GM23338 (cell line): ENCODE measurements around the gene LORICRIN. TPM values are rescaled to one million over a fixed set of nuclear protein-coding genes. Genes with fewer than 3 reads are reported as not detected.

Source experiments
- ATAC-seq: fragments of 200-7000 bp; cut with Tn5 transposase; 3 replicates; pipeline ENCODE4 v1.9.1; 2020
- DNase-seq: peaks from one replicate; pipeline ENCODE4 v3.0.0-alpha.2; 2015; ENCODE audit warnings: low spot score
- H2AFZ ChIP-seq: fragments of 200-600 bp; sonication (generic); 2 replicates; pipeline ENCODE4 v1.8.0; 2016; ENCODE audit warnings: antibody characterized with exemption, mild to moderate bottlenecking, moderate library complexity
- H3F3A ChIP-seq: fragments of 200-600 bp; sonication (generic); replicated peaks from 2 replicates; pipeline ENCODE4 v1.8.0; 2017; ENCODE audit warnings: antibody characterized with exemption, mixed run types, low read depth
- H3K27ac ChIP-seq: fragments of 200-600 bp; sonication (generic); 2 replicates; pipeline ENCODE4 v1.6.1; 2016; ENCODE audit warnings: low read depth
- H3K27me3 ChIP-seq: fragments of 200-600 bp; sonication (generic); 2 replicates; pipeline ENCODE4 v1.8.0; 2016; ENCODE audit warnings: mild to moderate bottlenecking, mixed run types, moderate library complexity; ENCODE audit not compliant: insufficient read depth
- H3K36me3 ChIP-seq: fragments of 200-600 bp; sonication (generic); 2 replicates; pipeline ENCODE4 v1.8.0; 2016; ENCODE audit warnings: mild to moderate bottlenecking; ENCODE audit not compliant: insufficient read depth
- H3K4me1 ChIP-seq: fragments of 200-600 bp; sonication (generic); 2 replicates; pipeline ENCODE4 v1.8.0; 2016; ENCODE audit warnings: mild to moderate bottlenecking, moderate library complexity; ENCODE audit not compliant: insufficient read depth
- H3K4me2 ChIP-seq: fragments of 200-600 bp; sonication (generic); 2 replicates; pipeline ENCODE4 v1.7.1; 2017; ENCODE audit warnings: mixed run types
- H3K4me3 ChIP-seq: fragments of 200-600 bp; sonication (generic); 2 replicates; pipeline ENCODE4 v1.6.1; 2016; ENCODE audit warnings: mixed run types
- H3K79me2 ChIP-seq: fragments of 200-600 bp; sonication (generic); replicated peaks from 2 replicates; pipeline ENCODE4 v1.8.0; 2017; ENCODE audit warnings: mild to moderate bottlenecking; ENCODE audit not compliant: insufficient read depth
- H3K9me2 ChIP-seq: fragments of 200-600 bp; sonication (generic); 2 replicates; pipeline ENCODE4 v1.8.0; 2017; ENCODE audit not compliant: insufficient read depth
- H4K20me1 ChIP-seq: fragments of 200-600 bp; sonication (generic); replicated peaks from 2 replicates; pipeline ENCODE4 v1.8.0; 2017; ENCODE audit warnings: mild to moderate bottlenecking; ENCODE audit not compliant: insufficient read depth
- H3K27ac Mint-ChIP-seq: 2 replicates; pipeline ENCODE4 v1.8.0; 2020; ENCODE audit warnings: inconsistent platforms, mild to moderate bottlenecking, moderate library complexity, mixed read lengths
- H3K27me3 Mint-ChIP-seq: 3 replicates; pipeline ENCODE4 v1.8.0; 2022; ENCODE audit warnings: low read depth, mild to moderate bottlenecking, moderate library complexity, mixed read lengths, inconsistent platforms; ENCODE audit not compliant: insufficient read depth, poor library complexity
- H3K36me3 Mint-ChIP-seq: 3 replicates; pipeline ENCODE4 v1.8.0; 2021; ENCODE audit warnings: low read depth, mild to moderate bottlenecking, inconsistent platforms, moderate library complexity, mixed read lengths
- H3K4me1 Mint-ChIP-seq: 3 replicates; pipeline ENCODE4 v1.8.0; 2020; ENCODE audit warnings: mild to moderate bottlenecking, inconsistent platforms, mixed read lengths
- H3K4me3 Mint-ChIP-seq: 3 replicates; pipeline ENCODE4 v1.8.0; 2021; ENCODE audit warnings: moderate library complexity, mild to moderate bottlenecking, inconsistent platforms, mixed read lengths
- H3K9me3 Mint-ChIP-seq: 3 replicates; pipeline ENCODE4 v1.8.0; 2020; ENCODE audit warnings: moderate library complexity, mild to moderate bottlenecking, inconsistent platforms, mixed read lengths
- CREB1 ChIP-seq: fragments of 250-450 bp; sonication (Bioruptor Pico); IDR thresholded peaks from 2 replicates; pipeline ENCODE4 v1.5.0; 2020; ENCODE audit warnings: low read depth, mild to moderate bottlenecking, moderate library complexity
- ETS1 ChIP-seq: IDR thresholded peaks from 2 replicates; pipeline ENCODE4 v1.6.1; 2016; ENCODE audit warnings: antibody characterized with exemption
- EZH2 ChIP-seq: fragments of 200-600 bp; sonication (generic); IDR thresholded peaks from one replicate; pipeline ENCODE4 v1.8.0; 2017; ENCODE audit warnings: antibody characterized with exemption, mild to moderate bottlenecking, low read depth; ENCODE audit not compliant: unreplicated experiment
- EZH2phosphoT487 ChIP-seq: fragments of 200-600 bp; sonication (generic); IDR thresholded peaks from one replicate; pipeline ENCODE4 v1.8.1; 2018; ENCODE audit warnings: antibody characterized with exemption; ENCODE audit not compliant: unreplicated experiment
- JUNB ChIP-seq: IDR thresholded peaks from one replicate; pipeline ENCODE4 v1.6.1; 2016; ENCODE audit warnings: antibody characterized with exemption; ENCODE audit not compliant: unreplicated experiment
- NANOG ChIP-seq: IDR thresholded peaks from 2 replicates; pipeline ENCODE4 v1.6.1; 2016; ENCODE audit warnings: antibody characterized with exemption, borderline replicate concordance
- POLR2AphosphoS5 ChIP-seq: IDR thresholded peaks from 2 replicates; pipeline ENCODE4 v1.6.1; 2016; ENCODE audit warnings: antibody characterized with exemption, low read depth
- REST ChIP-seq: IDR thresholded peaks from one replicate; pipeline ENCODE4 v1.6.1; 2018; ENCODE audit warnings: antibody characterized with exemption; ENCODE audit not compliant: unreplicated experiment
- STAT1 ChIP-seq: IDR thresholded peaks from one replicate; pipeline ENCODE4 v1.6.1; 2016; ENCODE audit warnings: antibody characterized with exemption; ENCODE audit not compliant: unreplicated experiment
- ZNF114 ChIP-seq: fragments of 250-450 bp; sonication (Bioruptor Pico); IDR thresholded peaks from 2 replicates; pipeline ENCODE4 v1.5.0; 2020; ENCODE audit warnings: mild to moderate bottlenecking, moderate library complexity
- ZNF331 ChIP-seq: fragments of 250-450 bp; sonication (Bioruptor Pico); IDR thresholded peaks from 2 replicates; pipeline ENCODE4 v1.5.0; 2020; ENCODE audit warnings: low read depth, mild to moderate bottlenecking, moderate library complexity
- polyA plus RNA-seq: library from polyadenylated mRNA; unstranded; fragments of >200 nt; fragmentation: Nextera tagmentation; extraction: Ambion mirVana; gene quantifications from 2 replicates; pipeline ENCODE4 v1.2.1, GENCODE V29; 2016
- total RNA-seq: library from RNA; depleted of rRNA; stranded (reverse); fragments of >200 nt; shearing (Covaris generic); gene quantifications from 2 replicates; pipeline ENCODE4 v1.2.3, GENCODE V29; 2014
- TF ChIP-seq, protein P1 (sequence below): fragments of 250-450 bp; sonication (Bioruptor Pico); IDR thresholded peaks from 2 replicates; pipeline ENCODE4 v1.5.0; 2020; ENCODE audit warnings: mild to moderate bottlenecking, moderate library complexity

The LORICRIN gene
- total and polyA plus RNA-seq, 2 experiments from 2014 or later: 0.23 TPM; not detected in 1

DNA sequence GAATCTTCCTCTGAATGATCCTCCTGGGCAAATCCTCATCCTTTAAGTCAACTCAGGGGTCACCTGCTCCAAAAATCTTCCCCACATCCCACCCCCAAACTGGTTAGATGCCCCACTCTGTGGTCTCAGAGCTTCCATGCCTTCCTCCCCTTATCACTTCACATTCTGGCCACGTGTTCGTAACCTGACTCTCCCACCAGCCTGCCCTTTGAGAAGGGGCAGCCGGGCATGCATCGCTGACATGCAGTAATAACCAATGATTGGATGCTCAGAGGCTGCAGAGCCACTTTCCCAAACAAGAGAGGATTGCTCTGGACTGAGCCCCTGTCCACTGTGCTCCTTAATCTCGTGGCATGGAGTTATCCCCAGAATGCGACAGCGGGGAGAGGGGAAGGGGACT, 49.3 kb upstream of the LORICRIN start:
- Histone ChIP-seq H3K4me1 (no peaks in the 10 kb centered on the region), H2AFZ (peak overlapping the region; percentile 52; the same call in 1 of the 2 replicates), H3K4me2 (no peak overlapping the region), H3K79me2 (no peaks in the 10 kb centered on the region), H3K4me3 (no peak overlapping the region), H3K9me2 (no peaks in the 10 kb centered on the region), H3K36me3 (no peaks in the 10 kb centered on the region), H3F3A (no peaks in the 10 kb centered on the region), H3K27me3 (no peaks in the 10 kb centered on the region), H3K27ac (no peak overlapping the region), H4K20me1 (no peaks in the 10 kb centered on the region)
- TF ChIP-seq ZNF331 (CRISPR knock-in tag): no peak
- Mint-ChIP-seq H3K27me3 (peaks cover 2% of the 10 kb centered on the region), H3K36me3 (no peaks in the 10 kb centered on the region), H3K4me1 (peaks cover 4% of the 10 kb centered on the region; the same call in 2 of the 3 replicates), H3K9me3 (no peaks in the 10 kb centered on the region; the same call in 2 of the 3 replicates), H3K27ac (no peak overlapping the region), H3K4me3 (no peak overlapping the region)
- ATAC-seq (no peak; the same call in 2 of the 3 replicates), DNase-seq (no peak)

DNA sequence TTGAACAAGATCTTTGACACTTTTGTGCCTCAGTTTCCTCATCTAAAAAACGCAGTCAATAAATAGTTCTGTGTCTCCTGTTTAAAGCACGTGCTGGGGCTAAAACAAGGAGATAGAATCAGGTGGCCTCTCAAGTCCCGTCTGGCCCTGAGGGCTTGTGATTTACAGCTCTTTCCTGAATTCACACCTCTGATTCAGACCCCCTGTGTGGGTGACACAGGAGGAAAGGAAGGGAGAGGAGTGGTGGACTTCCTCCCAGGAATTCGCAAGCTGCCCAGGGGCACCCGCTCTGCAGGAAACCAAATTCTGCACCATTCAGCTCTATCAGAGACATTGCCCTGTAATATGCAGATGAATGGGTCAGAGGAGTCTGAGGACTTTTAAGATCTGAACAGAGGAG, 47.3 kb upstream of the LORICRIN start:
- H3K27ac ChIP-seq: no peak overlapping the region
- no peaks in the 10 kb centered on the region for H3F3A ChIP-seq
- no peak overlapping the region for H3K4me3 ChIP-seq
- no peak overlapping the region for H3K27ac Mint-ChIP-seq
- no peak overlapping the region for H2AFZ ChIP-seq
- no peaks in the 10 kb centered on the region for H3K36me3 Mint-ChIP-seq
- H3K9me2 ChIP-seq: no peaks in the 10 kb centered on the region
- H3K4me3 Mint-ChIP-seq: no peak overlapping the region
- peaks cover 4% of the 10 kb centered on the region; the same call in 2 of the 3 replicates for H3K4me1 Mint-ChIP-seq
- no peaks in the 10 kb centered on the region; the same call in 2 of the 3 replicates for H3K9me3 Mint-ChIP-seq
- no peaks in the 10 kb centered on the region for H3K4me1 ChIP-seq
- DNase-seq (no peak), ATAC-seq (no peak)
- no peaks in the 10 kb centered on the region for H3K36me3 ChIP-seq
- no peaks in the 10 kb centered on the region for H4K20me1 ChIP-seq
- no peaks in the 10 kb centered on the region for H3K27me3 ChIP-seq
- no peak overlapping the region for H3K4me2 ChIP-seq
- H3K27me3 Mint-ChIP-seq: peaks cover 2% of the 10 kb centered on the region
- H3K79me2 ChIP-seq: no peaks in the 10 kb centered on the region
- TF ChIP-seq ZNF114 (CRISPR knock-in tag) (no peak), NANOG (no peak), POLR2AphosphoS5 (no peak), JUNB (no peak), CREB1 (no peak), EZH2 (no peak), ETS1 (no peak), EZH2phosphoT487 (no peak), REST (no peak), STAT1 (no peak)
- TF ChIP-seq, protein P1, sequence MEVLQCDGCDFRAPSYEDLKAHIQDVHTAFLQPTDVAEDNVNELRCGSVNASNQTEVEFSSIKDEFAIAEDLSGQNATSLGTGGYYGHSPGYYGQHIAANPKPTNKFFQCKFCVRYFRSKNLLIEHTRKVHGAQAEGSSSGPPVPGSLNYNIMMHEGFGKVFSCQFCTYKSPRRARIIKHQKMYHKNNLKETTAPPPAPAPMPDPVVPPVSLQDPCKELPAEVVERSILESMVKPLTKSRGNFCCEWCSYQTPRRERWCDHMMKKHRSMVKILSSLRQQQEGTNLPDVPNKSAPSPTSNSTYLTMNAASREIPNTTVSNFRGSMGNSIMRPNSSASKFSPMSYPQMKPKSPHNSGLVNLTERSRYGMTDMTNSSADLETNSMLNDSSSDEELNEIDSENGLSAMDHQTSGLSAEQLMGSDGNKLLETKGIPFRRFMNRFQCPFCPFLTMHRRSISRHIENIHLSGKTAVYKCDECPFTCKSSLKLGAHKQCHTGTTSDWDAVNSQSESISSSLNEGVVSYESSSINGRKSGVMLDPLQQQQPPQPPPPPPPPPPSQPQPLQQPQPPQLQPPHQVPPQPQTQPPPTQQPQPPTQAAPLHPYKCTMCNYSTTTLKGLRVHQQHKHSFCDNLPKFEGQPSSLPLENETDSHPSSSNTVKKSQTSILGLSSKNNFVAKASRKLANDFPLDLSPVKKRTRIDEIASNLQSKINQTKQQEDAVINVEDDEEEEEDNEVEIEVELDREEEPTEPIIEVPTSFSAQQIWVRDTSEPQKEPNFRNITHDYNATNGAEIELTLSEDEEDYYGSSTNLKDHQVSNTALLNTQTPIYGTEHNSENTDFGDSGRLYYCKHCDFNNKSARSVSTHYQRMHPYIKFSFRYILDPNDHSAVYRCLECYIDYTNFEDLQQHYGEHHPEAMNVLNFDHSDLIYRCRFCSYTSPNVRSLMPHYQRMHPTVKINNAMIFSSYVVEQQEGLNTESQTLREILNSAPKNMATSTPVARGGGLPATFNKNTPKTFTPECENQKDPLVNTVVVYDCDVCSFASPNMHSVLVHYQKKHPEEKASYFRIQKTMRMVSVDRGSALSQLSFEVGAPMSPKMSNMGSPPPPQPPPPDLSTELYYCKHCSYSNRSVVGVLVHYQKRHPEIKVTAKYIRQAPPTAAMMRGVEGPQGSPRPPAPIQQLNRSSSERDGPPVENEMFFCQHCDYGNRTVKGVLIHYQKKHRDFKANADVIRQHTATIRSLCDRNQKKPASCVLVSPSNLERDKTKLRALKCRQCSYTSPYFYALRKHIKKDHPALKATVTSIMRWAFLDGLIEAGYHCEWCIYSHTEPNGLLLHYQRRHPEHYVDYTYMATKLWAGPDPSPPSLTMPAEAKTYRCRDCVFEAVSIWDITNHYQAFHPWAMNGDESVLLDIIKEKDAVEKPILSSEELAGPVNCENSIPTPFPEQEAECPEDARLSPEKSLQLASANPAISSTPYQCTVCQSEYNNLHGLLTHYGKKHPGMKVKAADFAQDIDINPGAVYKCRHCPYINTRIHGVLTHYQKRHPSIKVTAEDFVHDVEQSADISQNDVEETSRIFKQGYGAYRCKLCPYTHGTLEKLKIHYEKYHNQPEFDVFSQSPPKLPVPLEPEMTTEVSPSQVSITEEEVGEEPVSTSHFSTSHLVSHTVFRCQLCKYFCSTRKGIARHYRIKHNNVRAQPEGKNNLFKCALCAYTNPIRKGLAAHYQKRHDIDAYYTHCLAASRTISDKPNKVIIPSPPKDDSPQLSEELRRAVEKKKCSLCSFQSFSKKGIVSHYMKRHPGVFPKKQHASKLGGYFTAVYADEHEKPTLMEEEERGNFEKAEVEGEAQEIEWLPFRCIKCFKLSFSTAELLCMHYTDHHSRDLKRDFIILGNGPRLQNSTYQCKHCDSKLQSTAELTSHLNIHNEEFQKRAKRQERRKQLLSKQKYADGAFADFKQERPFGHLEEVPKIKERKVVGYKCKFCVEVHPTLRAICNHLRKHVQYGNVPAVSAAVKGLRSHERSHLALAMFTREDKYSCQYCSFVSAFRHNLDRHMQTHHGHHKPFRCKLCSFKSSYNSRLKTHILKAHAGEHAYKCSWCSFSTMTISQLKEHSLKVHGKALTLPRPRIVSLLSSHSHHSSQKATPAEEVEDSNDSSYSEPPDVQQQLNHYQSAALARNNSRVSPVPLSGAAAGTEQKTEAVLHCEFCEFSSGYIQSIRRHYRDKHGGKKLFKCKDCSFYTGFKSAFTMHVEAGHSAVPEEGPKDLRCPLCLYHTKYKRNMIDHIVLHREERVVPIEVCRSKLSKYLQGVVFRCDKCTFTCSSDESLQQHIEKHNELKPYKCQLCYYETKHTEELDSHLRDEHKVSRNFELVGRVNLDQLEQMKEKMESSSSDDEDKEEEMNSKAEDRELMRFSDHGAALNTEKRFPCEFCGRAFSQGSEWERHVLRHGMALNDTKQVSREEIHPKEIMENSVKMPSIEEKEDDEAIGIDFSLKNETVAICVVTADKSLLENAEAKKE (CRISPR knock-in tag): no peak
